Measurements from ENCODE around the gene TRAF7.
A peak's percentile ranks its signal among the peaks of the same experiment; 100 is the strongest.

The TRAF7 gene

DNA sequence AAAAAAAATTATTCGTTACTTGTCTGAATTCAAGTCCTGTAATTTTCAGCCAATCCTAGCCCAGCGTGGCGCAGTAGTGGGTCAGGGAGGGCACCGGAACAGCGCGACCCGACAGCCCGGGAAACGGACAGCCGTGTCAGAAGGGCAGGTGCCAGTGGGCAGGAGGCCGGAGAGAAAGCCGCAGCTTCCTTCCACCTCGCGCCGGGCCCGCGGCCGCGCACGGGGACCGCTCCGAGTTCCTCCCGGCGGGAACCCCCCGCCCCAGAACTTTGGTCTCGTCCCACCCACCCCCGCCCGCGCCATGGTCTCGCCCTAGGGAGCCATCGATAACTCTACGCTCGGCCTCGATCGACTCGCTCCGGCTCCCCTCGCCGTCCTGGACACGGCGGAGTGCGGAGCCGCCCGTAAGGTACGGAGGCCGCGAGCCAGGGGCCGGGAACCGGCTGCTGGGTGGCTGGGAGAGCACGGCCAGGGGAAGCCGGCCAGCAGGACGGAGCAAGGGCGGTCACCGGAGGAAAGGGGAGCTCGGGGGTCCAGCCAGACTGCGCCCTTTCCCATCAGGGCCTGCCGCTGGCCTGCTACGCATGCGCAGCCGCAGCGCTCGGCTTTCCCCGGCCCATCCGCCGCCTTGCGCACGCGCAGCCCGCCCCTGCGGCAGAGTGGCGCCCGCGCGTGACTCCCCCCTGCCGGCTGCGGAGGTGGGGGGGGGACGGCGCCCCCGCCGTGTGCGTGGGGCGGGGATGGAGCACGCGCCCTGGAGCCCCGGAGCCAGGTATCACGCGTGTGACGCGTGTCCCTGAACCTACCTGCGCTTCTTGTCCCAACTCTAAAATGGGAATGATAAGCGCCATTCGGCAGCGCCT is 49.8 kb downstream of the TRAF7 start, which contains the start of gene MLST8:
MLST8 (plus strand) TSS at position 351 of the 863 bp plus-strand sequence. CDS start 632 bp downstream, outside the sequence.
- DNase-seq (ENCODE audit: extremely low spot score): peak; percentile 99
- TF ChIP-seq, protein P1, sequence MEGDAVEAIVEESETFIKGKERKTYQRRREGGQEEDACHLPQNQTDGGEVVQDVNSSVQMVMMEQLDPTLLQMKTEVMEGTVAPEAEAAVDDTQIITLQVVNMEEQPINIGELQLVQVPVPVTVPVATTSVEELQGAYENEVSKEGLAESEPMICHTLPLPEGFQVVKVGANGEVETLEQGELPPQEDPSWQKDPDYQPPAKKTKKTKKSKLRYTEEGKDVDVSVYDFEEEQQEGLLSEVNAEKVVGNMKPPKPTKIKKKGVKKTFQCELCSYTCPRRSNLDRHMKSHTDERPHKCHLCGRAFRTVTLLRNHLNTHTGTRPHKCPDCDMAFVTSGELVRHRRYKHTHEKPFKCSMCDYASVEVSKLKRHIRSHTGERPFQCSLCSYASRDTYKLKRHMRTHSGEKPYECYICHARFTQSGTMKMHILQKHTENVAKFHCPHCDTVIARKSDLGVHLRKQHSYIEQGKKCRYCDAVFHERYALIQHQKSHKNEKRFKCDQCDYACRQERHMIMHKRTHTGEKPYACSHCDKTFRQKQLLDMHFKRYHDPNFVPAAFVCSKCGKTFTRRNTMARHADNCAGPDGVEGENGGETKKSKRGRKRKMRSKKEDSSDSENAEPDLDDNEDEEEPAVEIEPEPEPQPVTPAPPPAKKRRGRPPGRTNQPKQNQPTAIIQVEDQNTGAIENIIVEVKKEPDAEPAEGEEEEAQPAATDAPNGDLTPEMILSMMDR (IDR thresholded peaks at IDR 0.05; ENCODE audit: control extremely low read depth, extremely low read depth, low read depth, missing control alignments): no peak
- ChIA-PET POLR2A (interaction anchor here (1.0 to 1.7 kb wide), 3 partner anchors 10 to 241 kb away, joined by 3 to 7 read pairs (median 3); partner anchors contain the start of genes RPS2 and TRAF7), CTCF (interaction anchor here (1.1 to 2.7 kb wide), 2 partner anchors 9 to 11 kb away, joined by 3 to 13 read pairs; partner anchors contain the start of gene PGP)

- ChIA-PET POLR2A (interaction anchor here (1.1 to 1.7 kb wide), 2 partner anchors 9 to 51 kb away, joined by 3 to 7 read pairs; partner anchors contain the start of gene TRAF7), CTCF (interaction anchor here (1.0 to 2.7 kb wide), 3 partner anchors 9 to 46 kb away, joined by 3 to 13 read pairs (median 4); partner anchors contain the start of genes ECI1 and PGP)
- no peak for DNase-seq (ENCODE audit: extremely low spot score)
- TF ChIP-seq, protein P1 (IDR thresholded peaks at IDR 0.05; ENCODE audit: control extremely low read depth, extremely low read depth, low read depth, missing control alignments): no peak
Measured at GRCh38 chr16:2205967-2206313, 50.4 kb downstream of the TRAF7 start.

- no peak for DNase-seq (ENCODE audit: extremely low spot score)
- TF ChIP-seq, protein P1 (IDR thresholded peaks at IDR 0.05; ENCODE audit: control extremely low read depth, extremely low read depth, low read depth, missing control alignments): no peak
- CTCF ChIA-PET: interaction anchor here (0.5 to 2.7 kb wide), 5 partner anchors 8 to 45 kb away, joined by 3 to 13 read pairs (median 4); partner anchors contain the start of genes ECI1 and PGP
- POLR2A ChIA-PET: interaction anchor here (0.6 to 1.1 kb wide), 2 partner anchors 9 to 52 kb away, joined by 3 to 6 read pairs; no protein-coding TSS in a partner anchor
Measured at GRCh38 chr16:2206420-2206779, 50.8 kb downstream of the TRAF7 start.

DNA sequence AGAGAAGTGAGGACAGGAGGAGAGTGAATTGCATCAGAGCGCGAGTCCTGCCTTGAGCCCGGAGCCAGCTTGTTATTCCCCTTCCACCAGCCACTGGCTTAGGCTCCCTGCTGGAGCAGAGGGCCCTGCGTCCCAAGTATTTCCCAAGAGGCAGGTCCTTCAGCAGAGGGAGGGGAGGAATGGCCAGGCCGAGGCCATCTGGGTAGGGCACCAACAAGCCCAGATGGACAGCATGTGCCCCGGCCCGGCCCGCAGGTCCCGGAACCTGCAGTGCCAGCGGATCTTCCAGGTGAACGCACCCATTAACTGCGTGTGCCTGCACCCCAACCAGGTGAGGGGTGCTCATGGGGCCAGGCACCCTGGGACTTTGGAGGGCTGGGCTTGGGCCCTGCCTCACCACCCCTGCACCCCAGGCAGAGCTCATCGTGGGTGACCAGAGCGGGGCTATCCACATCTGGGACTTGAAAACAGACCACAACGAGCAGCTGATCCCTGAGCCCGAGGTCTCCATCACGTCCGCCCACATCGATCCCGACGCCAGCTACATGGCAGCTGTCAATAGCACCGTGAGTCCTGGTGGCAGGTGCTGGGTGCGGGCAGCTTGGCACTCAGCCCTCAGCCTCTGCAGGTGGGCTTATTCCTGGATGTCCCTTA is 51.3 kb downstream of the TRAF7 start:
- ChIA-PET CTCF (interaction anchor here (0.5 to 2.7 kb wide), 4 partner anchors 9 to 45 kb away, joined by 3 to 13 read pairs (median 4); partner anchors contain the start of gene ECI1), POLR2A (interaction anchor here (0.6 kb wide), 1 partner anchor 52 kb away, joined by 6 read pairs; no protein-coding TSS in a partner anchor)
- no peak for DNase-seq (ENCODE audit: extremely low spot score)
- TF ChIP-seq, protein P1 (IDR thresholded peaks at IDR 0.05; ENCODE audit: control extremely low read depth, extremely low read depth, low read depth, missing control alignments): no peak

DNA sequence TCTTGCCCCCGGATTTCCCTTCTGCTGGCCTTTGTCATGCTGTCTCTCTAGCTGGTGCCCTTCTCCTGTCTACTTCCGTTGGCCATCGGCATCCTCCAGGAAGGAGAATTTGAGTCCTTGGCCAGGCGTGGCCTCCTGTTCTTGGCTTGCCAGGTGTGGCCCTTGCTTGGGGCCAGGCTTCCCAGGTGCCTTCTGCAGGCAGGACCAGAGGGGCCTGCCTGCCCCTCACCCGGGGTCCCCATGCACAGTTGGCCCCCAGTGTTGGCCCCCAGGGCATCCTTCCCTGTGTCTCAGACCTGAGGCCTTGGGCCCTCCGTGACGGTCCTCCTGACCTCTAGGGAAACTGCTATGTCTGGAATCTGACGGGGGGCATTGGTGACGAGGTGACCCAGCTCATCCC is 52.3 kb downstream of the TRAF7 start:
- POLR2A ChIA-PET: no interaction called here
- TF ChIP-seq, protein P1 (IDR thresholded peaks at IDR 0.05; ENCODE audit: control extremely low read depth, extremely low read depth, low read depth, missing control alignments): no peak
- CTCF ChIA-PET: interaction anchor here (1.5 kb wide), 1 partner anchor 13 kb away, joined by 6 read pairs; no protein-coding TSS in a partner anchor
- no peak for DNase-seq (ENCODE audit: extremely low spot score)

DNA sequence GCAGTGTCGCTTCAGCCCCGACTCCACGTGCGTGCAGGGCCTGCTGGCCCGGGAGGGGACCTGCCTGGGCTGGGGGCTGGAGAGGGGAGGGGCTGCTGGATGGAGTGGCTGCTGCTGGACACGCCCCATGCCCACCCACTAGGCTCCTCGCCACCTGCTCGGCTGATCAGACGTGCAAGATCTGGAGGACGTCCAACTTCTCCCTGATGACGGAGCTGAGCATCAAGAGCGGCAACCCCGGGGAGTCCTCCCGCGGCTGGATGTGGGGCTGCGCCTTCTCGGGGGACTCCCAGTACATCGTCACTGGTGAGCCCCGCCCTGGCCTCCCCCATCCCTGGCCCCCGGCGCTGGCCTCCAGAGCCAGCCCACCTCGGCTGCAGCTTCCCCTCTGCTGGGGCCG is 52.7 kb downstream of the TRAF7 start:
- POLR2A ChIA-PET: no interaction called here
- CTCF ChIA-PET: interaction anchor here (1.5 kb wide), 1 partner anchor 14 kb away, joined by 6 read pairs; no protein-coding TSS in a partner anchor

More for the DNA sequence above, 52.7 kb downstream of the TRAF7 start:
- TF ChIP-seq, protein P1 (IDR thresholded peaks at IDR 0.05; ENCODE audit: control extremely low read depth, extremely low read depth, low read depth, missing control alignments): no peak
- no peak for DNase-seq (ENCODE audit: extremely low spot score)

All from GM10248 (cell line).